ENCODE results near the gene FUBP3.

The FUBP3 gene

DNA sequence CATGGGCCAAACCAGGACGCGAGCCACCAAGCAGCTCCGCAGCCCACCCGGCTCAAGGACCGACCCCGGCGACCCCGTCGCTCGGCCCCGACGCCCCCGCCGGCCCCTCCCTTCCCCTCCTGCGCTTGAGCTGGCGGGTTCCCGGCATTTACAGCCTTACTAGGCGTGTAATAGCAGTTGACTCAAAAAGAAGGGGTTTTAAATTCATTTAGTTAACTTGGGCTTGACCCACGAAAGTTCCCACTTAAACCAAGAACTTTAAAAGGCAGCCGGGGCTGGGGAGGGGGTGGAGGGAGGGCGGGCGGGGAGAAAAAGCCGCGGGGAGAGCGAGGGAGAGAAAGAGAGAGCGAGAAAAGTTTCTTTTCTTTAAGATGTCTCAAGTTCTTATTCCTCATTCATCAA is 85.7 kb downstream of the FUBP3 start:
- H3K4me3 ChIP-seq (ENCODE audit: low read length) = no peak overlapping the region
- TF ChIP-seq, protein P1, sequence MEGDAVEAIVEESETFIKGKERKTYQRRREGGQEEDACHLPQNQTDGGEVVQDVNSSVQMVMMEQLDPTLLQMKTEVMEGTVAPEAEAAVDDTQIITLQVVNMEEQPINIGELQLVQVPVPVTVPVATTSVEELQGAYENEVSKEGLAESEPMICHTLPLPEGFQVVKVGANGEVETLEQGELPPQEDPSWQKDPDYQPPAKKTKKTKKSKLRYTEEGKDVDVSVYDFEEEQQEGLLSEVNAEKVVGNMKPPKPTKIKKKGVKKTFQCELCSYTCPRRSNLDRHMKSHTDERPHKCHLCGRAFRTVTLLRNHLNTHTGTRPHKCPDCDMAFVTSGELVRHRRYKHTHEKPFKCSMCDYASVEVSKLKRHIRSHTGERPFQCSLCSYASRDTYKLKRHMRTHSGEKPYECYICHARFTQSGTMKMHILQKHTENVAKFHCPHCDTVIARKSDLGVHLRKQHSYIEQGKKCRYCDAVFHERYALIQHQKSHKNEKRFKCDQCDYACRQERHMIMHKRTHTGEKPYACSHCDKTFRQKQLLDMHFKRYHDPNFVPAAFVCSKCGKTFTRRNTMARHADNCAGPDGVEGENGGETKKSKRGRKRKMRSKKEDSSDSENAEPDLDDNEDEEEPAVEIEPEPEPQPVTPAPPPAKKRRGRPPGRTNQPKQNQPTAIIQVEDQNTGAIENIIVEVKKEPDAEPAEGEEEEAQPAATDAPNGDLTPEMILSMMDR (IDR thresholded peaks at IDR 0.05; ENCODE audit: insufficient read depth, low read depth, low read length, missing control alignments) = no peak
- DNase-seq (ENCODE audit: low read depth) = no peak

DNA sequence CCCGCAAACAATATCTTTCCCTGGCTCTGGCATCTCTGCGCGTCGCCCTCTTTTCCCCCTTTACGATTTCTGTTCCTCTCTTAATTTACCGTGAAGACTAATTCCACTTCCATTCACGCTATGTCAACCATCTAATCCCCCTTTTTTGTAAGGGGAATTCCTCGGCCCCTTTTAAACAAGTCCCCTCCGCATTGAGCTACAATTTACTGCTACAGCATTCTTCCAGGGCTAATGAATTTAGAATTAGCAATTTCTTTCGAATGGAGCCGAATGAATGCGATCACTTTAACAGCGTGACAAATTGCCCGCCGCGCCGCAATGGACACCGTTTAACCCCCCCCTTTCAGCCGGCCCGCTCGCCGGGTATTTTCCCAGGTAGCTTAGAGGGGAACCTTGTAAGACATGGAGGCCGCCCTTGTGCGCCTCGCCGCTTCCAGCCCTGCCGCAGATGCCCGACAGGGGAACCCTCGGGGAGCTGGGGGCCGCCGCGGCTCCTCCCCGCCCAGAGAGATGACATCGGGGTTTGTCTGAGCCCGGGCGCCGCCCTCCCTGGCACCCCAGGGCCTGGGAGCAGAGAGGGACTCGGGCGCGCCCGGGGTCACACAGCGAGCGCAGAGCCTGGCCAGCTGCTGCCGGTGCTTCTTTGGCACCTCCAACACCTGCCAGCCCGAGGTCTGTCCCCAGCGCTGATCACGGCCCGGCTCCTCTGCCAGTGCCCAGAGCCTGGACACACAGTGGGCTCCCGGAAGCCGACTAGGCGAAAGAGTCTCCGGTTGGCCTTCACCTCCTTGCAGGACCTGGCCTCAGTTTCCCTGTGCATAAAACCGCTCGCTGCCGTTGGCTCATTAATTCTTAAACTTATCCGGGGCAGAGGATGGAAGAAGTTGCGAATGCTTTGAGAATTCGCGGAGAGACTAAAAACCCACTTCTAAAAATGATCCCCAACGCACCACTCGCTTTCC is 86.3 kb downstream of the FUBP3 start:
- no peak overlapping the region for H3K4me3 ChIP-seq (ENCODE audit: low read length)
- DNase-seq (ENCODE audit: low read depth) = no peak
- TF ChIP-seq, protein P1 (IDR thresholded peaks at IDR 0.05; ENCODE audit: insufficient read depth, low read depth, low read length, missing control alignments) = no peak

DNA sequence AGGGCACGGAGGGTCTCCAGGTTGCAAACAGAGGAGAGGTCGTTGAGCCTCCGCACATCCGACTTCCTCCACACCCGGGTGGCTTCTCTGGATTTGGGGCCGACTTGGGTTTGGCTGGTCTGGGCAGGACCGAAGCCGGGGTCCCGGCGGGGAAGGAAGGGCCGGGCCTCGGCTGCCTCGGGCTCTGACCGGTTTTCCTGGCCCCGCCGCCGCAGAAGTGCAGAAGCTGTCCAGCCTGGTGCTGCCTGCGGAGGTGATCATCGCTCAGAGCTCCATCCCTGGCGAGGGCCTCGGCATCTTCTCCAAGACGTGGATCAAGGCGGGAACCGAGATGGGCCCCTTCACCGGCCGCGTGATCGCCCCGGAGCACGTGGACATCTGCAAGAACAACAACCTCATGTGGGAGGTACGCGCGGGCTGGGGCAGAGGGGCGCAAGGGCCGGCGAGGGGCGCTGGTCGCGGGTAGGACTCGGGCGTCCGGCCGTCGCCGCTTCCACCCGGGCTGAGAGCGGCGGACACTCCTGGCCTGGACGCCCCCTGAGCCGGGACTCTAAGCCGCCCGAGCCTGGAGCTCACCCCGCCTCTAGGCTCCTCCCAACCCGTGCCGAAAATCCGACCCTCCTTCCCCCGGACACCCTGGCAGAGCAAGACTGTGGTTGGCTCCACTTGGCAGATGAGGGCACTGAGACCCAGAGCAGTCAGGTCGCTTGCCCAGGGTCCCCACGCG is 87.2 kb downstream of the FUBP3 start:
- no peak for DNase-seq (ENCODE audit: low read depth)
- H3K4me3 ChIP-seq (ENCODE audit: low read length) = no peak overlapping the region
- TF ChIP-seq, protein P1 (IDR thresholded peaks at IDR 0.05; ENCODE audit: insufficient read depth, low read depth, low read length, missing control alignments) = no peak

DNA sequence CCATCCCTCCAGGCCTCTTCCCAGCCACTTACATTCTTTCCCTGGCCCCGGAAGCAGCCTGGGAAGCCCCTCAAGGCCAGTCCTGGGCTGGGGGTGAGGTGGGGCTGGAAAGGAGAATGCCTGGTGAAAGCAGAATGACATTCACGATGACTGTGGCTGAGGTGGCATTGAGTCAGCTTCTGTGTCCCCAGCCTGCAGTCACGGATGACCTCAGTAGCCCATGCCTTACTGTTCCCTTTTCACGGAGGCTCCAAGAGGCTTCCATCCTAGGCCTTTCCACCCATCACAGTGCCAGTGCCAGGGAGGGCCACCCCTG is 87.7 kb downstream of the FUBP3 start:
- no peak for DNase-seq (ENCODE audit: low read depth)
- TF ChIP-seq, protein P1 (IDR thresholded peaks at IDR 0.05; ENCODE audit: insufficient read depth, low read depth, low read length, missing control alignments) = no peak
- H3K4me3 ChIP-seq (ENCODE audit: low read length) = no peak overlapping the region

DNA sequence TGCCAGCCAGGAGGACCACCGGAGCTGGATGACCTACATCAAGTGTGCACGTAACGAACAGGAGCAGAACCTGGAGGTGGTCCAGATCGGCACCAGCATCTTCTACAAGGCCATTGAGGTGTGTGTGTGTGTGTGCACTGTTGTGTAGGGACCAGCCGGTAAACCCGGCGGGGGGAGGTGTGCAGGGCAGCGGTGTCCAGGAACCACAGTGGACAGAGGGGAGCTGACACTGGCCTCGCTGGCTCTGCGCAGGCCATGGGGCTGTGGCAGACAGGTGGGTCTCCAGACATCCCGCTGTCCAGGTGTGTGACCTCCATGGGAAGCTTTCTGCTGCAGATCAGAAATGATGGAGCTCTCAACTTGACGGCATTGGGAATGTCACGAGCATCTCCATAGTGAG is 88.8 kb downstream of the FUBP3 start:
- H3K4me3 ChIP-seq (ENCODE audit: low read length) = no peak overlapping the region
- DNase-seq (ENCODE audit: low read depth) = no peak
- TF ChIP-seq, protein P1 (IDR thresholded peaks at IDR 0.05; ENCODE audit: insufficient read depth, low read depth, low read length, missing control alignments) = no peak

DNA sequence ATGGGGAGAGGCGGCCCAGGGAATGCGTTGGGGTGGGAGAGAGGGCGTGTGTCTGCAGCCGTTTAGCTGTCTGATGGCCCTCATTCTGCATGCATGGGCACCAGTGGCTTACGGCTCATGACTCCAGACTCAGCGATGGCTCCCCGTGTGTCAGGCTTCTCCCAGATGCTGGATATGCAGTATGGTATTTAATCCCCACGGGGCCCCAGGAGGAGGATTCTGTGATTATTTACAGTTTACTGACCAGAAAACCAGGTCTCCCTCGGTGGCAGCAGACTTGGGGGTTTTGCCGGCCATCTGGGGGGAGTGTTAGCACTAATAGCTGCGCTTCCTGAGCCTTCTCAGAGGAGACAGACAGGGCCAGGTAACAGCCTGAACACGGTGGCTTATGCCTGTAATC is 89.3 kb downstream of the FUBP3 start:
- TF ChIP-seq, protein P1 (IDR thresholded peaks at IDR 0.05; ENCODE audit: insufficient read depth, low read depth, low read length, missing control alignments) = no peak
- DNase-seq (ENCODE audit: low read depth) = no peak
- H3K4me3 ChIP-seq (ENCODE audit: low read length) = no peak overlapping the region

All from epithelial cell of esophagus (primary cell).